Central memory CD8-positive, alpha-beta T cell (primary cell): Measurements from ENCODE around the gene DENND2C.

Experiments
- ATAC-seq: fragments of 150-1000 bp; cut with Tn5 transposase; replicated peaks from 2 replicates; pipeline ENCODE4 v1.10.0; 2022; ENCODE audit warnings: mild to moderate bottlenecking, moderate FRiP score, moderate number of reproducible peaks; ENCODE audit not compliant: poor library complexity, severe bottlenecking; ENCODE audit errors: extremely low read depth
- DNase-seq, 2 donors: peaks; one replicate each; pipeline ENCODE4 v3.0.0; 2021; ENCODE audit warnings: low spot score in 2 of 2
- H3K27ac Mint-ChIP-seq: one replicate; pipeline ENCODE4 v1.8.0; 2022; ENCODE audit warnings: low read depth, mild to moderate bottlenecking, moderate library complexity, mixed read lengths
- H3K27me3 Mint-ChIP-seq: one replicate; pipeline ENCODE4 v1.8.0; 2022; ENCODE audit warnings: mixed read lengths
- H3K36me3 Mint-ChIP-seq: one replicate; pipeline ENCODE4 v1.8.0; 2022; ENCODE audit warnings: mild to moderate bottlenecking, moderate library complexity, mixed read lengths; ENCODE audit not compliant: insufficient read depth
- H3K4me1 Mint-ChIP-seq: one replicate; pipeline ENCODE4 v1.8.0; 2022; ENCODE audit warnings: mixed read lengths
- H3K4me3 Mint-ChIP-seq: one replicate; pipeline ENCODE4 v1.8.0; 2022; ENCODE audit warnings: mild to moderate bottlenecking, moderate library complexity, mixed read lengths
- H3K9me3 Mint-ChIP-seq: one replicate; pipeline ENCODE4 v1.8.0; 2022; ENCODE audit warnings: mixed read lengths

DENND2C gene, protein sequence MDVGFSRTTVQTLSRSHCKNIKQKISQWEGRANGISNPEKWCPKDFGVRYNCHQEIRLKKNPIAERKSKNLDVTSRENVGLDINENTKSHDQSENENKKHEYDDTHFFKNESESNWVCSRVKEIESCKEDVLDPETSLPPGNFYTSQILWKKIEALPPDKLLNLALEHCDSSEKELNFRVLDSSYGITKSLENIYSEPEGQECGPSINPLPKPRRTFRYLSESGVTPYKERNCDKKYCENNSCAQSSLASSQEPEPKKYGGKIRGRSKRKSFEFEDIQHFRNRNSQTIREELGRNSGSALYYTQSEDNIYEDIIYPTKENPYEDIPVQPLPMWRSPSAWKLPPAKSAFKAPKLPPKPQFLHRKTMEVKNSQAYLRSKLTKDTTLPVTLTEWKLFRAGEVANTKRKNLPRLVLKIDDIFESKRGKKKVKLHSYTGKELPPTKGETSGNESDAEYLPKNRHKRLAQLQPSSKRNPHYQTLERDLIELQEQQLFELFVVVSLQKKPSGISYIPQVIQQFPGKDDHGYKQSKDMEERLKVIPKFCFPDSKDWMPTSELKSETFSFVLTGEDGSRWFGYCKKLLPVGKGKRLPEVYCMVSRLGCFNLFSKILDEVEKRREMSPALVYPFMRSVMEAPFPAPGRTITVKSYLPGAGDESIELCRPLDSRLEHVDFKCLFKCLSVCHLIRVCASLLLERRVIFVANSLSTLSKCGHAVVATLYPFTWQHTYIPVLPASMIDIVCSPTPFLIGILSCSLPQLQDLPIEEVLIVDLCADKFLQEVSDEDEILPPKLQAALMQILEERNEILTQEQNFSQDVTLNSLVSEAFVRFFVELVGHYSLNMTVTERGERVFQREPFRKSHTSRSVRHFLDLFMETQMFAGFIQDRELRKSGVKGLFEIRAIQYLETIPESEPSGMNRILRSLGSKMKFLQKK

DNA sequence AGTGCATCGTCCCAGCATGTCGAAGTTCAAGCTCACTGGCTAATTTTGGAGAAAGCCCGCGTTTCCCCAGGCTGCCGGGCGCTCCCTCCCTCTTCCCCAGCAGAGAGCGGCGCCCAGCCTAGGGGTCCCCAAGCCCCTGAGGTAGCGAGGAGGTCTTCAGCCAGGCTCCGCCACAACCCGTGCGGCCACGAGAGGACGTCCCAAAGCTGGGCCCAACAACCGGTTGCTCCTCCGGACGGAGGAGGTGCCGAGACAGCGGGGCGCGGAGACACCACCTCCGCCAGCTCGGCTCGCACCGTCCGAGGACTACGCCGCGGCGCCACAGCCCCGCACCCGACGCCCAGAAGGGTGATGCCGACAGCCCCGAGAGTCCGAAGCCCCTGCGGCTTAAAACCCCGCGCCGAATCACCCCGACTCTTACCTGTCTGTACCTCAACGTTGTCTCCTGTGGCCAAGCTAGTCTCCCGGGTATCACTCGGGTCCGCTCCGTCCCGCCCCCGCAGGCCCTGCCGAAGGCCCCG is at the start of gene DENND2C:
Gene DENND2C (minus strand): TSS at position 488 of the 521 bp plus-strand sequence. CDS start 44,065 bp downstream, outside the sequence.
- peaks cover 8% of the 10 kb centered on the region for H3K36me3 Mint-ChIP-seq
- H3K4me3 Mint-ChIP-seq: peak within 1 kb of the TSS; percentile 88
- ATAC-seq (peak; percentile 52), DNase-seq (peak in 1 of 2 donors; percentile 10)
- no peaks in the 10 kb centered on the region for H3K9me3 Mint-ChIP-seq
- H3K4me1 Mint-ChIP-seq: no peaks in the 10 kb centered on the region
- no peak within 1 kb of the TSS for H3K27ac Mint-ChIP-seq
- peaks cover 8% of the 10 kb centered on the region for H3K27me3 Mint-ChIP-seq

DNA sequence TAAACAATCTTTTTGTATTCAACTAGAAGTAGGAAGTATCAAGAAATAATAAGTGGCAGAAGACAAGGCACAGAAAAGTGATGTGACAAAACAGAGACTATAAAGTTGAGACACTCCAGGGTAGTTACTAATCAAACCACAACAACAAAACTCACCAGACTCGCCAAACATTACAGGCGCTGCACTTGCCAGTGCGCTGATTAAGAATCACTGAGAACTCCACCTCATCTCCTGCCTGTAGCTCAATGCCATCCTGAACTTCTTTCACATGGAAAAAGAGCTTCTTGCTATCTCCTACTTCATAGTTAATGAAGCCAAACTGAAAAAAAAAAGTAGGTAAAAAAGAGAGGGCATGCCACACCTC is 49.6 kb upstream of the DENND2C start:
- Mint-ChIP-seq H3K4me1 (peaks cover 14% of the 10 kb centered on the region), H3K27ac (peak overlapping the region; percentile 55), H3K27me3 (no peaks in the 10 kb centered on the region), H3K36me3 (peaks cover 71% of the 10 kb centered on the region), H3K4me3 (no peak overlapping the region), H3K9me3 (no peaks in the 10 kb centered on the region)
- DNase-seq (no peak), ATAC-seq (no peak)

DNA sequence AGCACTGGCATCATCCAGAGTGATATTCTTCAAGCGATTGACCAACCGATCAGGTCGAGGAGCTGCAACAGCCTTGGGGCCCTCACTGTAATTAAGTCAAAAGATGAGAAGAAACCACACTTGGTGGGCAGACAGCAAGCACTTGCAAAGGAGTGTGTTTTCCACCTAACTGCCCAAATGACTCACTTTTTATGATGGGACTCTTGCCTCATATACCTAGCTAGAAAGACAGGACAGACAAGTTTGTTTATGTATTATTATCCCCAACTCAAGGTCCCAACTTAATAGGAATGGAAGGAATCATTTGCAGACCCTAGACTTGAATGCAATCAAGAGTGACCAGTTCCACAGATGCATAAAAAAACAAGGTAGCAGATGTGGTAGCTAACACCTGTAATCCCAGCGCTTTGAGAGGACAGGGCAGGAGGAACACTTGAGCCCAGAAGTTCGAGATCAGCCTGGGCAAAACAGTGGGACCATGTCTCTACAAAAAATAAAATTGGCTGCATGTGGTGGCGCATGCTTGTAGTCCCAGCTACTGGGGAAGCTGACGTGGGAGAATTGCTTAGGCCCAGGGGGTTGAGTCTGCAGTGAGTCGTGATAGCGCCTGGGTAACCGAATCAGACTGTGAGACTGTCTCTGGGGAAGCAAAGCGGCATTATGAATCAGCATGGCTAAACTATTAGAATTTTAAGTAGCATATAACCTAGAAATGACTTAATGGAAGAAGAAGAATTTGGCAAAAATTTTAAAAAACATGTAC is 49.0 kb upstream of the DENND2C start:
- Mint-ChIP-seq H3K9me3 (no peaks in the 10 kb centered on the region), H3K27ac (peak overlapping the region; percentile 55), H3K36me3 (peaks cover 70% of the 10 kb centered on the region), H3K4me3 (no peak overlapping the region), H3K4me1 (peaks cover 18% of the 10 kb centered on the region), H3K27me3 (no peaks in the 10 kb centered on the region)
- DNase-seq (no peak), ATAC-seq (no peak)

DNA sequence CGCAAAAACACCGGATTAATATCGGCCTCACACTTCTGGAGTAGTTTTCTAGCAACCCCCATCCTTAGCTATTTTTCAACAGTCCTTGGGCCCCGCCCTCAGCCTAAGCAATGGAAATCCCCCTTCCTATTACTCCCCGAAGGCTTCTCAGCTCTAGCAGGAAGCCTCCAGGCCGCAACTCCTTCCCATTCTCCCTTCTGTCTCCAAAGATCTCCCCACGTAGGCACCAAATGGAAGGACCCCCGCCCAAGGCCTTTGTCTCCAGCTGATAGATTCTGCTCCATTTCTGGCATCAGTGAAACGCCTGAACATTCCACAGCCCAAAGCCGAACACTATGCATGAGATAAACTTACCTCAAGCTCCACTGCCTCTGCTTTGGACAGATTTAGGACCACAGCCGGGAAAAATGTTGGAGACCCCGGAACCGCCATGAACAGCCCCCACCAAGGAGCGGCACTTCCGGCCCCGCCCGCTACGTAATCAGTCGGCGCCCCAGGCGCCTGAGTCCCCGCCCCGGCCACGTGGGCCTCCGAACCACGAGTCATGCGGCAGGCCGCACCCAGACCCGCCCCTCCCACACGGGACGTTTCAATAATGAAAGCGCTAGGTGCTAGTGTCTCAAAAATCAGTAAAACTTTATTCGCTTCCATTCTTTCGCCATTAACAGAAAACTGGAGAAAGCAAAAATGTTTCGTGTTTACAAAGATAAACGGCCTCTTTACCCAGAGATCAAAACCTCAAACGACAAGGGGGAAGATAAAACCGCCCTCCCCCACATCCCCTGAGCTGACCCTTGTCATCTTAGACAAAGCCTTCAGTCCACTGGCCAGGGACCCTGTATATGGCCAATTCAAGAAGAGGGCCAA is 46.7 kb upstream of the DENND2C start, which contains the start of gene NRAS:
Gene NRAS (minus strand): TSS at position 468 of the 867 bp plus-strand sequence. CDS start 611 bp downstream, outside the sequence.
- H3K27me3 Mint-ChIP-seq: no peaks in the 10 kb centered on the region
- H3K4me3 Mint-ChIP-seq: peak within 1 kb of the TSS; percentile 99
- H3K9me3 Mint-ChIP-seq: no peaks in the 10 kb centered on the region
- DNase-seq: peak; percentile 94
- H3K36me3 Mint-ChIP-seq: peaks cover 62% of the 10 kb centered on the region
- peak; percentile 94 for ATAC-seq
- H3K27ac Mint-ChIP-seq: peak within 1 kb of the TSS; percentile 99
- H3K4me1 Mint-ChIP-seq: peaks cover 23% of the 10 kb centered on the region

DNA sequence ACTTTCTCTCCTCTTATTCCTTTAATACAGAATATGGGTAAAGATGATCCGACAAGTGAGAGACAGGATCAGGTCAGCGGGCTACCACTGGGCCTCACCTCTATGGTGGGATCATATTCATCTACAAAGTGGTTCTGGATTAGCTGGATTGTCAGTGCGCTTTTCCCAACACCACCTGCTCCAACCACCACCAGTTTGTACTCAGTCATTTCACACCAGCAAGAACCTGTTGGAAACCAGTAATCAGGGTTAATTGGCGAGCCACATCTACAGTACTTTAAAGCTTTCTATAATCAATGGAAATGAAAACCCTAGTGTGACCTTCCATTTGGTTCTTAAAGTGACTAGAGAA is 46.1 kb upstream of the DENND2C start:
- Mint-ChIP-seq H3K4me3 (peak overlapping the region; percentile 99), H3K36me3 (peaks cover 63% of the 10 kb centered on the region), H3K9me3 (no peaks in the 10 kb centered on the region), H3K27me3 (no peaks in the 10 kb centered on the region), H3K27ac (peak overlapping the region; percentile 99), H3K4me1 (peaks cover 23% of the 10 kb centered on the region)
- ATAC-seq (no peak), DNase-seq (no peak)

DNA sequence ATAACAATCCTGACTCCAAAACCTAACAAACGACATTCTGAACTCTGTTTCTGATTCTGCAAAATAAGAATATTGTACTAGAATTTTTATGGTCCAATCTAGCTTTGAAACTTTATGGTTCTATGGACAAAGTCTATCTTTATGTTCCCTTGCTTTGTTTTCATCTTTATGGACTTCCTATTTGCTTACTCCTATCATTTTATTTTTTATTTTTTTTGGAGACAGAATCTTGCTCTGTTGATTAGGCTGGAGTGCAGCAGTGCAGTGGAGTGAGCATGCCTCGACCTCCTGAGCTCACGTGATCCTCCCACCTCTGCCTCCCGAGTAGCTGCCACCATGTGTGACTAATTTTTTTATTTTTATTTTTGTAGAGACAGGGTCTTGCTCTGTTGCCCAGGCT is 43.1 kb upstream of the DENND2C start:
- no peak for DNase-seq
- Mint-ChIP-seq H3K4me3 (no peak overlapping the region), H3K9me3 (no peaks in the 10 kb centered on the region), H3K36me3 (peaks cover 59% of the 10 kb centered on the region), H3K27me3 (no peaks in the 10 kb centered on the region), H3K27ac (no peak overlapping the region), H3K4me1 (peaks cover 23% of the 10 kb centered on the region)
- no peak for ATAC-seq

DNA sequence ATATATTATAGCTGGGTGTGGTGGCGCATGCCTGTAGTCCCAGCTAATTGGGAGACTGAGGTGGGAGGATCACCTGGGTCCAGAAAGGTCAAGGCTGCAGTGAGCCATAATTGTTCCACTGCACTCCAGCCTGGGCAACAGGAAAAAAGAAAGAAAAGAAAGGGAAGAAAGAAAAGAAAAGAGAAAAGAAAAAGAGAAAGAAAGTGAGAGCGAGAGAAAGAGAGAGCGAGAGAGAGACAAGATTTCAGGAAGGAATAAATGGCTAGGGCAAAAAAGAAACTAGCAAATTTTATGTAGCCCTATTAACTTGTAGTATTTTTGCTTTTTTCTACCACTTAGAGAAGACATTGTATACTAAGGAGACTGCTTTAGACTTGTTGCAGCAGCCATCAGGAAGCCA is 40.5 kb upstream of the DENND2C start:
- ATAC-seq: no peak
- Mint-ChIP-seq H3K36me3 (peaks cover 60% of the 10 kb centered on the region), H3K27ac (no peak overlapping the region), H3K9me3 (no peaks in the 10 kb centered on the region), H3K27me3 (no peaks in the 10 kb centered on the region), H3K4me3 (no peak overlapping the region), H3K4me1 (peaks cover 9% of the 10 kb centered on the region)
- no peak for DNase-seq

DNA sequence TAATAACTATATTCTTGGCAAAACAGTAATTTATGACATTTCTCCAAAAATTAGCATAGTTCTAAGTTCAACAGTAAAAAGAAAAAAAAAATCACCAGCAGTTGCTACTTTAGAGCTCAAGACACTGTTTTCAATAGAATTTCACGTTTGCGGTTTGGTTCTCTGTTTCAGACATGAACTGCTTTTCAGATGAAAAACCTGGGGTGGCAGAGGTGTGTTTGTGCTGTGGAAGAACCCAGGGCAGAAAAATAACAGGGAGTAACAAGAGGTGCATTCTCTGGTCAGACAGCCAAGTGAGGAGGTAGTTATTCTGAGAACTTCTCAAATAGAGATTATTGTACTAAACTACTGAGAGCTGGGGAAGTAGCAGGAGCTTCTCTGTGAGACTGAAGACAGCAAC is 37.8 kb upstream of the DENND2C start:
- H3K27ac Mint-ChIP-seq: no peak overlapping the region
- peaks cover 56% of the 10 kb centered on the region for H3K36me3 Mint-ChIP-seq
- ATAC-seq (no peak), DNase-seq (no peak)
- H3K27me3 Mint-ChIP-seq: no peaks in the 10 kb centered on the region
- no peak overlapping the region for H3K4me3 Mint-ChIP-seq
- H3K4me1 Mint-ChIP-seq: no peaks in the 10 kb centered on the region
- no peaks in the 10 kb centered on the region for H3K9me3 Mint-ChIP-seq

DNA sequence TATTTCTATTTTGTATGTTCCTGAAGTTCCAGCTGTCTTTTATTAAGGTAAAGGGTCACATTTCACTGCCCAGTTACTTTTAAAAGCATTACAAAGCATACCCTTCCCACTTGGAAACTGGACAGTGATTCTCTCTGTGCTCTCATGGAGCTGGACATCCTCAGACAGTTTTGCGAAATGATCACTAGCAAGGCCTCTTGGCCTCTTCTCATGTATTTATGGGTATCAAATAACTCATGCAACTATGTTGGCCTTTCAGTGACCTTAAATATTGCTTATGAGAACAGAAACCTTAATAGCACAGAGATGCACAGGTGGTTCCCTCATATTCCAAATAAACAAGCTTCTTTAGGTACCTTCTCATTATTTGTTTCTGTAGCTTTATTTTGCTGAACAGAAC is 33.4 kb upstream of the DENND2C start:
- Mint-ChIP-seq H3K27me3 (no peaks in the 10 kb centered on the region), H3K4me3 (no peak overlapping the region), H3K27ac (no peak overlapping the region), H3K9me3 (no peaks in the 10 kb centered on the region), H3K4me1 (no peaks in the 10 kb centered on the region), H3K36me3 (peaks cover 27% of the 10 kb centered on the region)
- no peak for ATAC-seq
- DNase-seq: no peak

DNA sequence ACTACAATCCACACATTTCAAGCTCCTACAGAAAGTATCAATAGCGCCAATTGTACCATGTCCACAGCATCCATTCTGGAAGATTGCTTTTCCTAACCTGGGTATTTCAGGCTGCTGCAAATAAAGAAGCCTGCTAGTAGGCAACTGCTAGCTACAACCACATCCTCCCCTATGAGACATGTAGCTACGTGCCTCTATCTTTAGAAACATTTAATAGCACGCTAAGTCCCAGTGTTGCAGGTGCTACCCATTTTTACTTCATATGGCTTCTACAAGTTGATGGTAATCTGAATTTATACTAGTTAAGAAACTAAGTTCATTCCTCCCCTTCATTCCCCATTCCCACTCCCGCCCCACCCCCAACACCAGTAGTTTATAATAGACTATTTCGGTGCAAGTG is 32.9 kb upstream of the DENND2C start:
- ATAC-seq (no peak), DNase-seq (no peak)
- no peaks in the 10 kb centered on the region for H3K27me3 Mint-ChIP-seq
- H3K4me3 Mint-ChIP-seq: no peak overlapping the region
- H3K27ac Mint-ChIP-seq: no peak overlapping the region
- no peaks in the 10 kb centered on the region for H3K9me3 Mint-ChIP-seq
- H3K36me3 Mint-ChIP-seq: peaks cover 23% of the 10 kb centered on the region
- no peaks in the 10 kb centered on the region for H3K4me1 Mint-ChIP-seq

DNA sequence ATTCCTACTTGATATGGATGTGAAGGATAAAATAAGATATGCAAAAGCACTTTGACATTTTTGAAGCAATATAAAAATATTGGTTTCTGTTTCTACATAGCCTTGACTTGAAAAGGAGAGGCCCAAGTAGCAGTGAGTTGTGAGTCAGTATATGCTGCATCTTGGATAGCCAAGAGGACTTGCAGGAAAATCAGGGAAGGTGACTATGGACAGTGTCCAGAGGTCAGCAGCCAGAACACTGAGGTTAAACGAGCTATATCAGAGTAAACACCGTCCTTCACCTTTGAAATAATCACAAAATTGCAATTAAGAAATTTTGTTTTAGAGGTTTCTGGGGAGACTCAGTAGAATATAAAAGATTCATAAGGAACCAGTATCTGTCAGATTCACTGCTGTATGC is 32.1 kb upstream of the DENND2C start:
- H3K4me3 Mint-ChIP-seq: no peak overlapping the region
- no peak for DNase-seq
- H3K4me1 Mint-ChIP-seq: no peaks in the 10 kb centered on the region
- H3K27me3 Mint-ChIP-seq: peaks cover 5% of the 10 kb centered on the region
- no peak overlapping the region for H3K27ac Mint-ChIP-seq
- H3K9me3 Mint-ChIP-seq: no peaks in the 10 kb centered on the region
- peaks cover 18% of the 10 kb centered on the region for H3K36me3 Mint-ChIP-seq
- no peak for ATAC-seq
